HG02970 (cell line): ENCODE data around the gene CNTLN.
"Not testable (repeated sequence)": the region's sequence is repeated elsewhere in the genome, so short reads cannot be mapped to it uniquely, and the experiment has no call there.

Source experiments
- ATAC-seq: cut with Tn5 transposase; IDR thresholded peaks from one replicate; pipeline ENCODE4 v1.9.1; 2021; ENCODE audit warnings: mild to moderate bottlenecking, moderate library complexity, moderate number of reproducible peaks; ENCODE audit not compliant: unreplicated experiment, low FRiP score

CNTLN gene

DNA sequence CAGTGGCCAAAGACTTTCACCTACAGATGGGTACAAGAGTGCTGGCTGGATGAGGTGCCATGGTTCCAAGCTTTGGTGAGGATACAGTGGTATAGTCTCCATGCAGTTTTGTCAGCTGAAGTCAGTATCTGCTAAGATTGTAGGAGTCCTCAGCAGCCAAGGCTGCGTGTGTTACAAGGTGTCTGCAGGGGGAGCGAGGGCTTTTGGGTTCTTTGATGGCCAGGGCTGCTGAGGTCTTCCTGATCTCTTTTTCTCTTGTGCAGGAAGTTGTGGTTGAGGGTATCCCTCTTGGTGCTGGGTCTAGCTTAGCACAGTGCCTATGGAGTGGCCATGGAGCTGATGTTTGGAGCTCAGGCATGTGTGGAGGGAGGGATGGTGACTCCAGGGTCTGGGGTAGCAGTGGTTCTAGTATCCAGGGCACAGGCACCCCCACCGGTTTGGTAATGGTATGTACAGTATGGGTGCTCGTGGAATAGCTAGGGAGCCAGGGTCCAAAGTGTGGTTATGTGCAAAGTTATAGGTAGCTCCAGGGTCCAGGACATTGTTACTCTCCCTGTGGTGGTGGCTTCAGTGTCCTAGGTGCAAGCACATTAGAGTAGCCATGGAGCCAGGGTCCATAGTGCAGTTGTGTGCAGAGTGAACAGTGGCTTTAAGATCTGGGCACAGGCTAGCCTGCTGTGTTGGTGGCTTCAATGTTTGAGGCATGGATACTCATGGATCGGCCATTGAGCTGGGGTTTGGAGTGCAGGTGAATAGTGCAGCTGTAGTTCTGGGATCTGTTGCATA is 36.7 kb downstream of the CNTLN start:
- ATAC-seq: no peak

DNA sequence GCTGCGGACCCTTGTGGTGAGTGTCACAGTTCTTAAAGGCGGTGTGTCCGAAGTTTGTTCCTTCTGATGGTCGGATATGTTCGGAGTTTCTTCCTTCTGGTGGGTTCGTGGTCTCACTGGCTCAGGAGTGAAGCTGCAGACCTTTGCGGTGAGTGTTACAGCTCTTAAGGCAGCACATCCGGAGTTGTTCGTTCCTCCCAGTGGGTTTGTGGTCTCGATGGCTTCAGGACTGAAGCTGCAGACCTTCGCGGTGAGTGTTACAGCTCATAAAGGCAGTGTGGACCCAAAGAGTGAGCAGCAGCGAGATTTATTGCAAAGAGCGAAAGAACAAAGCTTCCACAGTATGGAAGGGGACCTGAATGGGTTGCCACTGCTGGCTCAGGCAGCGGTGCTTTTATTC is 42.7 kb downstream of the CNTLN start:
- not testable (repeated sequence) for ATAC-seq

DNA sequence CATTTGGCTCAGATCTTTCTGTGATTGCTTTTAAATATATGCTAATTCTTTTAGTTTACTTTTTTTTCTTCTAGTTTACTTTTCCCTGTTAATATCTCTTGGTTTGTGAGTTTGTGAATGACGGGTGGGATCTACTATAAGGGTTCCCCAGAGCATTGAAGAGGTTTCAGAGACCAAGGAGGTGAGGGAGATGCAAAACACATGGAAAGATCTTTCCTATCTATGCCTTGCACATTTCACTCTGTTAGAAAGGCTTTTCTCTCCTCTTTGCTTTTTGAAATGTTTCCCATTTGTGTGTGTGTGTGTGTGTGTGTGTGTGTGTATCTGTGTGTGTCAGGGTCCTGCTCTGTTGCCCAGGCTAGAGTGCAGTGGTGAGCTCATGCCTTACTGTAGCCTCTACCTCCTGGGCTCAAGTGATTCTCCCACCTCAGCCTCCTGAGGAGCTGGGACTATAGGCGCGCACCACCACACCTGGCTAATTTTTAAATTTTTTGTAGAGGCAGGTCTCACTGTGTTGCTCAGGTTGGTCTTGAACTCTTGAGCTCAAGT is 50.7 kb downstream of the CNTLN start:
- no peak for ATAC-seq

DNA sequence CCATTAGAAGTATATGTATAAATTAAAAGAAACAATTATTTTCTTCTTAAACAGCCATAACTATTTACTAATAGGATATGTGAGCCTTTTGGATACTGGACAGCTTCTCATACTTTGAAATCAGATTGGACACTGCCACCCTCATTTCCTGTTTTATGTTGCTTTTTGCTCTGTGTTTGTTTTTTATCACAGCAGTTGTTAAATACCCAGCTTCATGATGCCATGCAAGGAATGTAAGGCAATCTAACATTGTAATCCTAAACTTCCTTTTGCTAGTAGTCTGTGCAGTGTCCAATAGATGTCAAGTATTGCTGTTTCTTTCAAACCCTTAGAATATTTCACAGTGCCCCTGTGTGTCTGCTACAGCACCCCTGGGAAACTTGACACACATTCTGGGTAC is 56.2 kb downstream of the CNTLN start:
- ATAC-seq: no peak

DNA sequence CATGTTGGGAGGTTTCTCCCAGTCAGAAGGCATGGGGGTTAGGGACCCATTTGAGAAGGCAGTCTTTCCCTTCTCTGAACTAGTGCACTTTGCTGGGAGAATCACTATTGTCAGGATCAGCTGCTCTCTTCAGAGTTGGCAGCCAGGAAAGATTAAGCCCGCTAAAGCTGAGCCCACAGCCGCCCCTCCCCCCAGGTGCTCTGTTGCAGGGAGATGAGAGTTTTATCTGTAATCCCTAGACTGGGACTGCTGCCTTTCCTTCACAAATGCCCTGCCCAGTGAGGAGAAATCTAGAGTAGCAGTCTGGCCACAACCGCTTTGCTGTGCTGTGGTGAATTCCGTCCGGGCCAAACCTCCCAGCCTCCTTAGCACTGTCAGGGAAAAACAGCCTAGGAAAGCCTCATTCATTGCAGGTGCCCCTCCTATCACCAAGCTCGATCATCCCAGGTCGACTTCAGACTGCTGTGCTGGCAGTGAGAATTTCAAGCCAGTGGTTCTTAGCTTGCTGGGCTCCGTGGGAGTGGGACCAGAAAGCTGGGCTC is 69.8 kb downstream of the CNTLN start:
- ATAC-seq: no peak

DNA sequence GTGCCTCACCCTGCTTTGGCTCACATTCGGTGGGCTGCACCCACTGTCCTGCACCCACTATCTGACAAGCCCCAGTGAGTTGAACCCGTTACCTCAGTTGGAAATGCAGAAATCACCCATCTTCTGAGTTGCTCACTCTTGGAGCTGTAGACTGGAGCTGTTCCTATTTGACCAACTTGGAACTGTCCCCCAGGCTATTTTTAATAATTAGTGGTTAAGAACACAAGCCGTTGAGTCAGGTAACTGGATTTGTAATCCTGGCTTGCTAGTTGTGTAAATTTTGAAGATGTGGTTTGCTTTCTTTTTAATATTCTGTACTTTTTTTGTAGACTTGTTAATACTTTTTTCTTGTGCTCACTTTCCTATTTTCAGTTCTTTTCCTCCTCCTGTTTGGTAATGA is 81.2 kb downstream of the CNTLN start:
- no peak for ATAC-seq

DNA sequence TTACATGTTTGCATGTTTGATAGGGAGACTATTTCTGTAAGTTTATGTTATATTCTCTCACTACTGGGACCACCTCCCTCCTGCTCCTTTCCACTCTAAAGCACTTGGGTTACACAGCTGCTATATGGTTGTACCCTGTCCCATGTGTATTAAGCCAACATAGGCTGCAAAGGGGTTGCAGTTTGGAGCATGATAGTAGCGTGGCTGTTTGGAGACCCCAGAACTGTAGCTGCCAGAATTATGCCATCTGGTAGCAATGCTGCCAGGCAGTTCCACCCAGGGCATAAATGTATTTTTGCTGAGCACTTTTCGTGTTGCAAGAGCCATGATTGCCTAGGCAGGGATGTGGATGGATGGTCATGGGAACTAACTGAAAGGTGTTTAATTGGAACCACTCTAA is 81.8 kb downstream of the CNTLN start:
- ATAC-seq: no peak

DNA sequence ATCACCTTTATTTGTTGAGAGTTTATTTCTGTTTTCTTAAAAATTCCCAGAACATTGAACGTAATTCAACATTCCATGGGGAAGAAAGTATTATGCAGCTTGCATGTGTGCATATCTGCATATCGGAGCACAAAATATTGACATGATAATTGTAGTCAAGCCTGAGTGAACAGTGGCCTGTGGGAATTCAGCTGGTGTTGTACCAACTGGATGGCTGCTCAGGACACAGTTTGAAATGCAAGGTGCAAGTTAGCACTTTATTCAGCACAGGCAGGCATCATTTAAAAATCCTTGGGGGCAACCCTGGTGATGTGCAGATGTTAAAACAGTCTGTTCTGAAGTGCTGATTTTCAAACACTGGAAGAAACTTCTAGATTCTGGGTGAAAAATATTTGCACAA is 82.4 kb downstream of the CNTLN start:
- no peak for ATAC-seq

DNA sequence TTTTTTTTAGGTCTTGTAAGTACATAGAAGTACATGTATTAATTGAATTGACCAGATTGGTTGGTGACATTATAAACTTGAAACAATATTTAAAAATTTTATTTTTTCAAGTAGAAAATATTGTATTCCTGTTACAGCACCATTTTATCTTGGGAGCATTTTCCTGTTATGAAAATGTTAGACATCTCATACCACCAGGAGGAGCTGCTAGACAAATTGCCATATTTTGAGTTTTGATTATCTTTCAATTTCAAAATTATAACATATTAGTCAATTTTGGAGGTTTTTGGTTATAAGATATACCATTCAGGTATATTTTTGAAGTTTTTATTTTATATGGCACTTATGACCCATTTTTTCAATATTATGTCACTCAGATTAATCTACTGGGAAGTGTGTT is 84.4 kb downstream of the CNTLN start:
- ATAC-seq: no peak

DNA sequence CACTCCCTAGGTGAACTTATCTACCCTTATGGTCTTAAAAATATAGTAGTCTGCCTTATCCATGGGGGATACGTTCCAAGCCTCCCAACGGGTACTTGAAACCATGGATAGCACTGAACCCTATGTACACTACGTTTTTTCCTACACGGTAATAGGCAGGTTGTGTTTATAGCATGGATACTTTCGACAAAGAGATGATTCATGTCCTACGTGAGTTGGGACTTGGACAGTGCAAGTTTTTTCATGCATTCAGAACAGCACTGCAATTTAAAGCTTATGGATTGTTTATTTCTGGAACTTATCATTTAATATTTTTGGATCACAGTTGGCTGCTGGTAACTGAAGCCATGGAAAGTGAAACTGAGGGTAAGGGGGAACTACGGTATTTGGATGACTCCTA is 88.1 kb downstream of the CNTLN start:
- no peak for ATAC-seq

DNA sequence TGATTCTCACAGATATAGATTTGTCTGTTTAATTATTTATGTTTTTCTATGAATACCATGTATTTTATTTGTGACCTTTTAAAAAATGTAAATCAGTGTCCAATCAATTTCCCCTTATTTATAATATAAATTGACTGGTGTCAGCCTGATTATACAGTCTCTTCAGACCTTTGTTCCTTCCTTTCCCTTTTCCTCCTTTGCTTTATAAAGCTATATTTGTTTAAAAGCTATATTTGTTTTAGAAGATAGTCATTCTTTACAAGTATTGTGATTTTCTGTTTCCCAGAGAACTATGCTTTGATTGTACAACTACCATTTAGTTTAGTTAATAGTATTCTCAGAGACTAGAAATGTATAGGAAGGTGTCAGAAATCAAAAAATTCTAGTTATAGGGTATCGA is 90.6 kb downstream of the CNTLN start:
- ATAC-seq: no peak

DNA sequence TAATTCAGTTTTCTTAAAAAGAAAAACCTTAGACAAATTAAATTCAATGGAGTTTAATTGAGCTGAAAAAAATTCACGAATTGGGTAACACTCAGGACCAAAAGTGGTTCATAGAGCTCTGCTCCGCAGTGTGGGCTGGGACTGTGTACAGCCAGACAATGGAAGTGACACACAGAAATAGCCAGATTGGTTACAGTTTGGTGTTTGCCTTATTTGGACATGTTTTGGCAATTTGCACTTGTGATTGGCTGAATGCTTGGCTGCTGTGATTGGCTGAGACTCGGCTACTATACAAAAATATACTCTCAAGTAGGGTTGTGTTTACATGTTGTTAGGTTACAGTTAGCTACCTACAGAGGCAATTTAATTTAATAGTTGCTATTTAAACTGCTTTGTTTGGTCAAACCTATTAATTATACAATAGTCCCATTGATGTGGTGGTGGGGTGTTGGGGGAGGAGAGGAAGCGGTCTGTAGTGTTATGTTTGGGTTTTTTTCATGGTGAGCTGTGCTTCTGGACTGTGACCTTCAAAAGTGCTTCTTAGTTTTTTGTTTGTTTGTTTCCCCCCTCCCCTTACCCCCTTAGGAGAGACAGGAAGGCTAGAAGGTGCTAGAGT is 95.2 kb downstream of the CNTLN start:
- ATAC-seq: no peak

DNA sequence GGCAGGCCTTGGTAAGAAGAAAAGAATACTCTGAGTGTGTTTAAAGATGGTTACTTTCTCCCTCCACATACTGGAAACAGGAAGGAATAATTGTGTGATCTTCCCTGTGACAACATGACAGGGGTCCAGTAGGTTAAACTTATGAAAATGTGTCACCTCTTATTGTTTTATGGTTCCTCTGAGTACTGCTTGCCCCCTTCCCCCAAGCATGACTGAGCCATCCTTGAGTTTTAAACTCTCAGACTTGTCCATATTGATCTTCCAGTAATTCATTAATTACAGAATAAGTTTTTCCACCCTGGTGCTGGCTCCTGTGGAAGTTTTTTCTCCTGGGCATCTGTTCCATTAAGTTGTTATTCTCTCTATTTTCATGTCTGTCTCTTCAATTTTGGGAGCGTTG is 95.8 kb downstream of the CNTLN start:
- ATAC-seq: no peak

DNA sequence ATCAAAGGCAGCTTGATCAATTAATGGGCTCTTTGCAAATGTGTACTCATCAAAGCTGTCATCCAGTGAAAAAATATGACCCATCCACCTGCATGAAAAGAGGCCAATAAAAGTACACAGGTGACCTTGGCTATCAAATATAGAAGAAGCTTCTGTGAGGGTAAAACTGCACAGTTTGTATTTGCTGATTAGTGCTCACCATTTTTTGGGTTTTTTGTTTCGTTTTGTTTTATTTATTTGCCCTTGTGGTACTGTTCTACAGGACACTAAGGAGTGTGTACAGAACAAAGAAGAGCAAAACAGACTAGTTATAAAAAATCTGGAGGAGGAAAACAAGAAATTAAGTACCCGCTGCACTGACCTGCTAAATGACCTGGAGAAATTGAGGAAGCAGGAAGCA is 101.3 kb downstream of the CNTLN start:
- ATAC-seq: no peak

DNA sequence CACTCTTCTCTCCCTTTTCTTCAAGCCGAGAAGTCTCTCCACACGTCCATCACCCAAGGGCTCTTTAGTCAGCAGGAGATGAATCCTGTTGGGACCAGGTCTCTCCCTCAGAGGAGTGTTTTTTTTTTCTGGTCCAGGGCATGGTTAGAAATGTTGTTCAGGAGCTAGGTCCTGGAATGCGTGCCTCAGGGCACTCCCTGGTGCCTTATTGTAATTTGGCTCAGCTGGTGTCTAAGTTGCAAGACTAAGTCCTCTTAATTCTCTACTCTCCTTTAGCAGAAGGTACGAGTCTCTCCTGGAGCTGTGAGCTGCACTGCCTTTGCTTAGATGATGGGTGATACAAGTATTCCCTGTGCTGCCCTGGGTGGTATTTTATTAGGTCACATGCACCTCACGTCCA is 111.9 kb downstream of the CNTLN start:
- no peak for ATAC-seq

DNA sequence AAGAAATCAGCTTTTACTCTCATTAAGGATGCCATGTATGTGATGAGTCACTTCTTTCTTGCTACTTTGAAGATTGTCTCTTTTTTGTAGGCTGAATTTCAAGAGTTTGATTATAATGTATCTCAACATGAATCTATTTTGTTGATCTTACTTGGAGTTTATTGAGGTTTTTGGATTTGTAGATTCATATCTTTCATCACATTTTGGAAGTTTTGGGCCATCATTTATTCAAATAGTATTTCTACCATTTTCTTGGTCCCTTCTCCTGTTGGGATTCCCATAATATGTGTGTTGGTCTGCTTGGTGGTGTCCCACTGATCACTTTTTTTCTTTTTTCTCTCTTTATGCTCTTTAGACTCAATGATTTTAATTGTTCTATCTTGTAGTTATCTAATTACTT is 116.3 kb downstream of the CNTLN start:
- no peak for ATAC-seq

DNA sequence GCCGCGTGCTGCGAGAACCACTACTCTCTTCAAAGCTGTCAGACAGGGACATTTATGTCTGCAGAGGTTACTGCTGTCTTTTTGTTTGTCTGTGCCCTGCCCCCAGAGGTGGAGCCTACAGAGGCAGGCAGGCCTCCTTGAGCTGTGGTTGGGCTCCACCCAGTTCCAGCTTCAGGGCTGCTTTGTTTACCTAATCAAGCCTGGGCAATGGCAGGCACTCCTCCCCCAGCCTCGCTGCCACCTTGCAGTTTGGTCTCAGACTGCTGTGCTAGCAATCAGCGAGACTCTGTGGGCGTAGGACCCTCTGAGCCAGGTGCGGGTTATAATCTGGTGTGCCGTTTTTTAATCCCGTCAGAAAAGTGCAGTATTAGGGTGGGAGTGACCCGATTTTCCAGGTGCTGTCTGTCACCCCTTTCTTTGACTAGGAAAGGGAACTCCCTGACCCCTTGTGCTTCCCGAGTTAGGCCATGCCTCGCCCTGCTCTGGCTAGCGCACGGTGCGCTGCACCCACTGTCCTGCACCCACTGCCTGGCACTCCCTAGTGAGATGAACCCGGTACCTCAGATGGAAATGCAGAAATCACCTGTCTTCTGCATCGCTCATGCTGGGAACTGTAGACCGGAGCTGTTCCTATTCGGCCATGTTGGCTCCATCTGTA is 133.8 kb downstream of the CNTLN start:
- not testable (repeated sequence) for ATAC-seq

DNA sequence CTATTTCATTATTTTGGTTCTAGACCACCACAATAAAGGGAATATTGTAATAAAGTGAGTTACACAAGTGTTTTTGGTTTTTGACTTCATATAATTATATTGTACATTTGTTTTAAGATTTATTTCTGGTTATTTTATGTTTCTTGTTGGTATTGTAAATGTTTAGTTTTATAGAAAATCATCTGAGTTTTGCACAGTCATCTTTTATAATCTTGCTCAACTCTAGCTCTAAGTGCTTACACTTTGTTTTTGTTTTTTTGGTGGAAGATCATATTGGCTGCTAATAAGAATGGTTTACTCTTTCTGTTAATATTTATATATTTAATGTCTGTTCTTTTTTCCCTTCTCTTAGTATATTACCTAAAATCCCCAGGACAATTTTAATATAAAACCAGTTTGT is 135.0 kb downstream of the CNTLN start:
- ATAC-seq: no peak

DNA sequence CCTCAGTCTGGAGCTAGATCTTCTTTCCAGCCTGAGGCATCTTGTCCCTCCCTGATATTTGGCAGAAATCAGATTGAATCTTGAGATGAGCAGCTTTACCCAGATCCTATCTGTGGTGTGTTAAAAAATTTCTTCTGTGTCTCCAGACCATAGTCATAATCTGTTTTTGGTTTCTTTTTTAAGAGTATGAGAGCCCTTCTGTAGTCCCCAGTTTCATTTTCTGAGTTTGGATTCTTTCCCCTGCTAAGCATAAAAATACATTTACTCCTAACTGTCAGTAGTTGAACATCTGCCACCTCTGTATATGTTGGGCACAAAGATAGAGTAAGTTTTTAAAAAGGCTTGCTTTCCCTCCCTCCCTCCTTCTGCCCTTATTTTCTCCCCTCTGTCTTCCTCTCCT is 137.7 kb downstream of the CNTLN start:
- ATAC-seq: no peak

DNA sequence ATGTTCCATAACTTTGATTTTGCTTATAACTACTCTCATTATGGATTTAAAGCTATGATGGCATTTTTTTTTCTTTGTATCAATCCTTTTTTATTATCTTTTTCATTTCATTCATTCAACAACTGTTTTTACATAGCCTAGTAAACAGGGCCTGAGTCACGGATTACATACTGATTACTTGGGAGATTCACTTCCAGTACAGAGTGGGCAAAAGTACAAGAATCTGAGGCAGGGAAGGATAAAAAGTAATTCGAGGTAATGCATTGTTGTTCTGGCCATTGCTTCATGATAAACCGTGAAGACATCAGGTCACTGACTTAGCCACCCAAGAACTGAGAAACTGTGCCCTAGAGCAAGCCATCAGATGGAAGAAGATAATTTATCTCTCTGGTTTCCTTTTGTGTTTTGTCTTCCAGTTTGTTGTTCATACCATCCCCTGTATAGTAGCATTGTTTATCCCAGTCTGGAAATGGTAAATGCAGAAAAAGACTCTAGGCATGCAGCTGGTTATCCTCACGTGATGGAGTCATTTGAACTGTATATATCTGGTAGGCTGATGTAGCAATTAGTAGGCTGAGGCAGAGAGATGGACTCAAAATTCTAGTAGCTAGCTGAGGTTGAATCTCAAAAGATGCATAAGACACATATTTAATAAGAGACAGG is 145.6 kb downstream of the CNTLN start:
- ATAC-seq: no peak

DNA sequence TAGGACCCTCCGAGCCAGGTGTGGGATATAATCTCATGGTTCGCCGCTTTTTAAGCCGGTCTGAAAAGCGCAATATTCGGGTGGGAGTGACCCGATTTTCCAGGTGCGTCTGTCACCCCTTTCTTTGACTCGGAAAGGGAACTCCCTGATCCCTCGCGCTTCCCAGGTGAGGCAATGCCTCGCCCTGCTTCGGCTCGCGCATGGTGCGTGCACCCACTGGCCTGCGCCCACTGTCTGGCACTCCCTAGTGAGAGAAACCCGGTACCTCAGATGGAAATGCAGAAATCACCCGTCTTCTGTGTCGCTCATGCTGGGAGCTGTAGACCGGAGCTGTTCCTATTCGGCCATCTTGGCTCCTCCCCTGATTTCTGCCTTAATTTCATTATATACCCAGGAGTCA is 155.8 kb downstream of the CNTLN start:
- ATAC-seq: not testable (repeated sequence)
